Measurements from ENCODE around the gene SPC25. TPM values are rescaled to one million over a fixed set of nuclear protein-coding genes. Genes with fewer than 3 reads are reported as not detected.
A peak's percentile ranks its signal among the peaks of the same experiment; 100 is the strongest.

The SPC25 gene
- total and polyA plus RNA-seq, 8 donors: 1.4 to 29.0 (median 13.1) TPM

DNA sequence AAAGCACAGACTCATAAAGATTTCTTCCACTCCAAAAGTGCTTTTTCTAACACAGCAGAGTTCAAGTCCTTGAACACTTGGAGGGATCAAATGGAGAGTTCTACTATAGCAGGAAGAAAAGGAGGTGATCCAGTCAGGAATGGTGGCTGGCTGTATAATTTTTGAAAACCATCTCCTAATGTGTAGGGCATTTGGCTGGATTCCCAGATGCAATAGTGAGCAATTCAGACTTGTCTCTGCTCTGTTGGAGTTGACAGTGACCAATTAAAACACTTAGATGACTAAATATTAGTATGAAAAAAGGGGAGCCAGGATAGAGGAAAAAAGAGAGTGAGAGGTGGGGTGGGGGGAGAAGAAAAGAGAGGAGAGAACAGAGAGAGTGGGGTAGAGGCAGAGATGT is 5.5 kb upstream of the SPC25 start:
- intact Hi-C loops (cut with DNase I): no loop called here
- ATAC-seq (no peak), DNase-seq (no peak)
- Histone ChIP-seq H3K27me3 (no peaks in the 10 kb centered on the region), H3K9me3 (no peaks in the 10 kb centered on the region), H3K4me1 (peaks cover 0 to 2% of the 10 kb centered on the region in 2 donors), H3K36me3 (no peaks in the 10 kb centered on the region), H3K27ac (no peak overlapping the region), H3K4me3 (no peak overlapping the region)
- no peak for TF ChIP-seq CTCF (IDR thresholded peaks at IDR 0.05)

GRCh38 chr2:168894720-168895119 is 4.5 kb upstream of the SPC25 start:
- Histone ChIP-seq H3K27ac (no peak overlapping the region), H3K9me3 (no peaks in the 10 kb centered on the region), H3K4me3 (no peak overlapping the region), H3K4me1 (peaks cover 0 to 12% of the 10 kb centered on the region in 2 donors), H3K27me3 (no peaks in the 10 kb centered on the region), H3K36me3 (no peaks in the 10 kb centered on the region)
- intact Hi-C loops (cut with DNase I): no loop called here
- TF ChIP-seq CTCF (IDR thresholded peaks at IDR 0.05): no peak
- ATAC-seq (no peak), DNase-seq (no peak)

- H3K36me3 ChIP-seq: no peaks in the 10 kb centered on the region
- no peak overlapping the region for H3K27ac ChIP-seq
- H3K4me1 ChIP-seq: peaks cover 0 to 16% of the 10 kb centered on the region in 2 donors
- ATAC-seq: no peak
- DNase-seq: no peak
- H3K27me3 ChIP-seq: no peaks in the 10 kb centered on the region
- no peak overlapping the region for H3K4me3 ChIP-seq
- H3K9me3 ChIP-seq: no peaks in the 10 kb centered on the region
- no peak for TF ChIP-seq CTCF (IDR thresholded peaks at IDR 0.05)
- intact Hi-C loops (cut with DNase I): no loop called here
Measured at GRCh38 chr2:168894101-168894500, 3.9 kb upstream of the SPC25 start.

GRCh38 chr2:168892327-168892726 is 2.1 kb upstream of the SPC25 start:
- intact Hi-C loops (cut with DNase I): no loop called here
- no peaks in the 10 kb centered on the region for H3K9me3 ChIP-seq
- no peak overlapping the region for H3K4me3 ChIP-seq
- H3K27ac ChIP-seq: no peak overlapping the region
- H3K27me3 ChIP-seq: no peaks in the 10 kb centered on the region
- no peak for TF ChIP-seq CTCF (IDR thresholded peaks at IDR 0.05)
- DNase-seq: no peak
- peaks cover 0 to 16% of the 10 kb centered on the region in 2 donors for H3K4me1 ChIP-seq
- no peaks in the 10 kb centered on the region for H3K36me3 ChIP-seq
- no peak for ATAC-seq

GRCh38 chr2:168889635-168890005 is 610 bp downstream of the SPC25 start:
- no peak for TF ChIP-seq CTCF (IDR thresholded peaks at IDR 0.05)
- DNase-seq: no peak
- Histone ChIP-seq H3K9me3 (no peaks in the 10 kb centered on the region), H3K27ac (no peak overlapping the region), H3K4me3 (peak overlapping the region; percentile 52 to 60), H3K27me3 (no peaks in the 10 kb centered on the region), H3K36me3 (no peaks in the 10 kb centered on the region), H3K4me1 (peaks cover 0 to 16% of the 10 kb centered on the region in 2 donors)
- intact Hi-C loops (cut with DNase I): no loop called here
- ATAC-seq: no peak
